Skin epidermis (tissue), 12 donors: Measurements from ENCODE around the gene GFI1.
"Not testable (repeated sequence)": the region's sequence is repeated elsewhere in the genome, so short reads cannot be mapped to it uniquely, and the experiment has no call there.

Experiments
- H3K27ac ChIP-seq, 21 experiments: fragments of 200-600 bp; sonication (generic) in 11 of 21; one replicate each; pipeline ENCODE4 v1.5.0; 2020; ENCODE audit warnings: mild to moderate bottlenecking in 3 of 21, inconsistent platforms in 2 of 21, moderate library complexity in 2 of 21
- H3K4me3 ChIP-seq, 7 experiments: fragments of 200-600 bp; sonication (generic) in 2 of 7; one replicate each; pipeline ENCODE4 v1.5.0; 2020; ENCODE audit warnings: inconsistent platforms in 2 of 7, mild to moderate bottlenecking in 2 of 7, moderate library complexity in 1 of 7

Gene GFI1

GRCh38 chr1:92486251-92487077 lies at the start of gene GFI1:
GFI1 (minus strand) TSS chr1:92486925; CDS start chr1:92483487, 3,438 bp downstream.
- Histone ChIP-seq H3K27ac (peak within 1 kb of the TSS in 12 of 21 experiments; percentile 13 to 78 (median 66)), H3K4me3 (peak within 1 kb of the TSS; percentile 37 to 54 (median 48))

- not testable (repeated sequence) for H3K27ac ChIP-seq, H3K4me3 ChIP-seq
These were observed 45.6 kb upstream of the GFI1 start for GRCh38 chr1:92532371-92532770.

GRCh38 chr1:92531939-92532338 lies 45.2 kb upstream of the GFI1 start:
- not testable (repeated sequence) for H3K27ac ChIP-seq, H3K4me3 ChIP-seq

- no peak overlapping the region for H3K27ac ChIP-seq
- H3K4me3 ChIP-seq: no peak overlapping the region
These were observed 40.9 kb upstream of the GFI1 start for GRCh38 chr1:92527670-92528069.

- not testable (repeated sequence) for H3K27ac ChIP-seq
These were observed 38.3 kb upstream of the GFI1 start for GRCh38 chr1:92524944-92525590.

GRCh38 chr1:92519043-92519442 lies 32.3 kb upstream of the GFI1 start:
- no peak overlapping the region for H3K4me3 ChIP-seq
- H3K27ac ChIP-seq: no peak overlapping the region

More at GRCh38 chr1:92524944-92525590, 38.3 kb upstream of the GFI1 start:
- H3K4me3 ChIP-seq: not testable (repeated sequence)

GRCh38 chr1:92516574-92516973 lies 29.8 kb upstream of the GFI1 start:
- Histone ChIP-seq H3K27ac (no peak overlapping the region), H3K4me3 (no peak overlapping the region)

DNA sequence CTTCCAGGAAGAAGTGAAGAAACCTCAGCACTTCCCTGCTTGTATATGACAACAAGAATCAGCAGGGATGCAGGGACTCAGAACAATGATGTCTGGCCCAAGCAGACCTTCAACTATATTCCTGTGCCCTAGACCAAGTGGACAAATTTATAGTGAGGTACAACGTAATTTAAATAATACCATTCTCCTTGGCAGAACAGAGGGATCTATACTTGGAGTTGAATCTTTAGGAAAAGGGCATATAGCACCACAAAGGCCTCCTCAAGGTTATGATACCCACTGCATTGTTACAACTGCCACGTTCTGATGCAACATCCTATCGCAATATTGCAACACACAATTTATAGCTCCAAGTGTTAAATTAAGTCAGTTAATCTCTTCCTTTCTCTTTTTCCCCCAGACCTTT lies 29.1 kb upstream of the GFI1 start:
- Histone ChIP-seq H3K27ac (no peak overlapping the region), H3K4me3 (no peak overlapping the region)

GRCh38 chr1:92511541-92511940 lies 24.8 kb upstream of the GFI1 start:
- Histone ChIP-seq H3K27ac (no peak overlapping the region), H3K4me3 (no peak overlapping the region)

DNA sequence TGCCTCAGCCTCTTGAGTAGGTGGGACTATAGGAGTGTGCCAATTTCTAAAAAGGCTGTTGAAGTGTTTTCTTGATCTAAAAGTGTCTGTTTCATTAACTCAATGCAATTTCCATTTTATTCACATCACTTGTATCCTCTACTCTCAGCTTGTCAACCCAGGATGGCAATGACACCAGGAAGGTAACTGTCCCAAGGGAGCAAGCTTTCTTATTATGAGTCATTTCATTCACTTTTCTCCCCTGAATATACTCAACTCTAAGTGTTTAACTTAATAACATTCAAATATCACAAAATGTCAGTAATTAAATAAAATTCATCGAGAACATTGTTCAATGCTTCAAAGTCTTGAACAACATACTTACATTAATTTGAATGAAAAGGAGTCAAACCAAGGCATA lies 22.9 kb upstream of the GFI1 start:
- H3K4me3 ChIP-seq: no peak overlapping the region
- H3K27ac ChIP-seq: no peak overlapping the region

GRCh38 chr1:92505015-92505692 lies 18.4 kb upstream of the GFI1 start:
- Histone ChIP-seq H3K4me3 (no peak overlapping the region), H3K27ac (no peak overlapping the region)

- no peak overlapping the region for H3K27ac ChIP-seq
- H3K4me3 ChIP-seq: no peak overlapping the region
These were observed 17.7 kb upstream of the GFI1 start for GRCh38 chr1:92504291-92505014.

GRCh38 chr1:92503926-92504285 lies 17.2 kb upstream of the GFI1 start:
- Histone ChIP-seq H3K27ac (no peak overlapping the region), H3K4me3 (no peak overlapping the region)

DNA sequence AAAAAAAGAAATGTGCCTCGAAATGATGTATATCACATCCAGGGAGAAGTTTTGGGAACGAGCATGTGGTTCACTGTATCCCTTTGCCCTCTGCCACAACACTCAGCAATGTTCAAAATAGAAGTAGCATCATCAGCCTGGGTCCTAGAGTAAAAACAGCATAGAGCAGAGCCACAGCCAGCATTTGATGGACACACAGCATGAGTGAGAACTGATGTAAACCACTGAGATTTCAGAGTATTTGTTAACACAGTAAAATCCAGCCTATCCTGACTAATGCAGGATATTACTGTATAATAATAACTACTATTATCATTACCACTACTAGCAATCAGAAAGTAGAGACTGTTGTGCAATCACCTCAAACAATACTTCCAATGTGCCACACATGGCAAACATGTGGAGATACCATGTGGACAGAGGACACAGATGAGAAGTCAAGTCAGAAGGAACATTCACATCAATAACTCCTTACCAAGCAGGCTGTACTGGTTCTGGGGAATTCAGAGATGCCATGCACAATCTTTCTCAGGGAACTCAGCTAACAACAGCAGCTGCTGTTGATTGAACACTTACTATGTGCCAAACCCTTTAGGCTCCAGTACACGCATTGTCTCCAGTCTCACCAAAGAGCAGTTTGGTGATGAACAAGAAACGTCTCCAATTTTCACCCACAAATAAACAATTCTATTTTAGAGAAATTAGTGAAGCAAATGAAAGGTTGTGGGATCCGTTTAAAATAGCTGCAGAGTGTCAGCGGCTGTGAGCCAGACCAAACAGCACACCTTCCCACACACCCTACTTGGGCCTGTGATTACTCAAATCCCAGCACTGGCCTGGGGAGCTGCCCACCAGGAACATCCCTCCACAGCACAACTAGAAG lies 16.6 kb upstream of the GFI1 start:
- Histone ChIP-seq H3K4me3 (no peak overlapping the region), H3K27ac (no peak overlapping the region)

DNA sequence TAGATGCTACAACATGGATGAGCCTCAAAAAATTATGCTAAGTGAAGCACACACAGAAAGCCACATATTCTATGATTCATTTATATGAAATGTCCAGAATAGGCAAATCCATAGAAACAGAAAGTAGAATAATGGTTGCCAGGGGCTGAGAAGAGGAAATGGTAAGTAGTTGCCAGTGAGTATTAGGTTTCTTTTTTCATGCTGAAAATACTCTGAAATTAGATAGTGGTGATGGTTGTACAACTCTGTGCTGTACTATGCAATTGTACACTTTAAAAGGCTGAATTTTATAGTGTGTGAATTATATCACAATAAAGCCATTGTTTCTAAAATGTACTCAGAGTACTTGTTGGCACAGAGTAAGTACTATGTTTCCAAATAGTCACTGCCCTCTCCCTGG lies 15.5 kb upstream of the GFI1 start:
- H3K27ac ChIP-seq: no peak overlapping the region
- no peak overlapping the region for H3K4me3 ChIP-seq

- Histone ChIP-seq H3K27ac (no peak overlapping the region), H3K4me3 (no peak overlapping the region)
These were observed 13.8 kb upstream of the GFI1 start for GRCh38 chr1:92500552-92500951.

DNA sequence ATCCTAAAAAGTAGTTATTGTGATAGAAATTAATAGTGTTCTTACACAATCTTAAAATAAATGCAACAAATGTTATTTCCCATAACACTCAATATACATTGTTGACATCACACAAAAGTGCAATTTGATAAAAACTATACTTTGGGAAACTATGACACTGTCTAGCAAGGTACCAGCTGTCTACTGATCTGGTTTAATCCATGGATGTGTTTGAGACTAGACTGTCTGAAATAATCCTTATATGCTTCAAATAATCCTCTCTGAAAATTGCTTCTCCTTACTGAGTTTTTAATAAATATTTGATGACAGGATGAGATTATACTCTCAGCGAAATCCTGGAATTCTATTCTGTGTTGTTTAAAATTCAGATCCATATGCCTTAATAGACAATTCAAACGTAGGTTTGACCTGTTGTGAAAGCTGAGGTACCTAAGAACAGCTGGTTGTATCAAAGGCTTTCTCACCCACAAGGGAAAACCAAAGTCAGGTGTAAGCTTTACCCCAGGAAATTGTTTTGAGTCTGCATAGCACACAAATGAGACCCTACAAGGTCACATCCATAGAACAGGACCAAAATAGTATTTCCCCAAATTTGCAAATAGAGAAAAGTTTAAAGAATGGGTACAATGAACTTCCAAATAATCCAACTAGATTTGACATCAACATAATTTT lies 8.8 kb upstream of the GFI1 start:
- no peak overlapping the region for H3K27ac ChIP-seq

DNA sequence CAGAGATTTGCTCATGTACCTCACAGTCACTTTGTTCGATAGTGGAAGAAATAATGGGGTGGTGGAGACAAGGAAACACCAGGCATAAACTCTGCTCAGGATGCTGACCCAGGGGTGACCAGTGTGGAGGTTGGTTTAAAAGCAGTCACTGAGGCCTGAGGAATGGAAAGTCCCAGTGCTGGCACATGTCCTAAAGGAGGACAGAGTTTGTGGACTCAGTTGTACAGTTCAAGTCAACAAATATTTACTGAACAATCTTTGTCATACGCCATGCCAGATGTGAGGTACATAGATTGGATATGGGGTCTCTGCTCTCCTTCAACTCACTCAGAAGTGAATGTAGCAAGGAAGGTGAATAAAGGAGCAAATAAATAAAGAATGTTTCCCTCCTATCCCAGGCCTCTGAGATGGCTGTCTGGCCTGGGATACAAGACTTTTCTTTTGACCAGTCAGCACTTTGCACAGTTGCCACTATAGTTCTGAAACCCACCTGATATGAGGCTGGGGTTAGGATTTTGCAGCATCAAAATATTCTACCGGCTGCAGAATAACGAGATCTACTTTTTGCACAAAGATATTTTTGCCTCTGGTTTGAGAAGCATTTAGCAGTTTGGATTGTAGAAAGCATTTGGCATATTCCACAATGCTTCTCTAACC lies 7.9 kb upstream of the GFI1 start:
- Histone ChIP-seq H3K27ac (no peak overlapping the region), H3K4me3 (no peak overlapping the region)

More for the DNA sequence above, 8.8 kb upstream of the GFI1 start:
- H3K4me3 ChIP-seq: no peak overlapping the region
